Ramos (cell line): ENCODE results near the gene DHX8.
"Not testable (repeated sequence)": the region's sequence is repeated elsewhere in the genome, so short reads cannot be mapped to it uniquely, and the experiment has no call there.

ENCODE experiments used
- in situ Hi-C: fragments of 300-500 bp; cut with MboI; formaldehyde crosslinking; loops from one replicate; pipeline ENCODE4 v1.14.3; 2022; ENCODE audit warnings: low sequenced_read_pairs; ENCODE audit not compliant: unreplicated experiment

Gene DHX8

GRCh38 chr17:43483674-43484551 is at the start of gene DHX8:
Gene DHX8, plus strand, starts transcription at chr17:43483975. Its CDS starts 63 bp downstream, at chr17:43484038.
- in situ Hi-C loops, result loop anchor here (5.0 kb wide), 1 partner anchor 87 kb away; the partner anchor contains the start of gene ARL4D

DNA sequence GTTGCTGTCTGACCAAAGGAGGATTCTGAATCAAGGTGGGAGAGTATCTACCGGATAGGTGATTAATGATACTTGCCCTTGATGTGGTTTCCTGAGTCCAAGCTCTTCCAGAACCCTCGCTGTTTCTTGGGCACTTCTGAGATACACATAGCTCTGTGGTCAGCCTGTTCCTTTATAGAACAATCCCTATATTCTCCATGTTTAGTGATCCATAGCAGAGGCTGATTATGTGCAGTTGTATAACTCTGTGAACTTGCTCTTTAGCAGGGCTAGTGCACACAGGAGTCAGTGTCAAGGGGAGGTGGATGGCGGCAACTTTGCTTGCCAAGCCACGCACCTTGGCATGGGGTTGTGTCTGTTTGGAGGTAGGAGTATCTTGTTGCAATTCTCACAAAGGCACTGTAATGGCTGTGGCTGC is 48.9 kb upstream of the DHX8 start:
- in situ Hi-C loops, result no loop called here

- in situ Hi-C loops, result no loop called here
Observed at GRCh38 chr17:43437756-43438155, 46.0 kb upstream of the DHX8 start.

GRCh38 chr17:43438626-43439025 is 45.1 kb upstream of the DHX8 start:
- in situ Hi-C loops, result no loop called here

- in situ Hi-C loops, result no loop called here
Observed at GRCh38 chr17:43439041-43439440, 44.7 kb upstream of the DHX8 start.

DNA sequence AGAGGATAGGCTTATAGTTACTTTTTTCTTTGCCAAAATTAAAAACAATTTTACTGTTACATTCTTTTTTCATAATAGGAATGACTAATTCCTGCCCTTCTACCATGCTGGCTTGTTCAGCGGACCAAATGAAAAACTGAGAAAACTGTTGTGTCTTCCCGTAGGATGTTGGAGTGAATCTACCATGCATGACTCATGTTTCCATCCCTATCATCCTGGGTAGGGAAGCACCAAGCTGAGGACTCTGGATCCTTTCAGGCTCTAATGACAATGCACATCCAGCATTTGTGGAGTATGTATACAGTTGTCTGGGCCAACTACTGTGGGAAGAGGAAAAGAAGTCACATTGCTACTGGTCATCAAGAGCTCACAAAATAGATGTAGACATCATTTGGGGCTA is 41.1 kb upstream of the DHX8 start:
- in situ Hi-C loops, result no loop called here

GRCh38 chr17:43443381-43443780 is 40.4 kb upstream of the DHX8 start:
- in situ Hi-C loops, result no loop called here

GRCh38 chr17:43444223-43445008 is 39.4 kb upstream of the DHX8 start:
- in situ Hi-C loops, result no loop called here

- in situ Hi-C loops, result no loop called here
Observed at GRCh38 chr17:43445009-43445589, 38.7 kb upstream of the DHX8 start.

DNA sequence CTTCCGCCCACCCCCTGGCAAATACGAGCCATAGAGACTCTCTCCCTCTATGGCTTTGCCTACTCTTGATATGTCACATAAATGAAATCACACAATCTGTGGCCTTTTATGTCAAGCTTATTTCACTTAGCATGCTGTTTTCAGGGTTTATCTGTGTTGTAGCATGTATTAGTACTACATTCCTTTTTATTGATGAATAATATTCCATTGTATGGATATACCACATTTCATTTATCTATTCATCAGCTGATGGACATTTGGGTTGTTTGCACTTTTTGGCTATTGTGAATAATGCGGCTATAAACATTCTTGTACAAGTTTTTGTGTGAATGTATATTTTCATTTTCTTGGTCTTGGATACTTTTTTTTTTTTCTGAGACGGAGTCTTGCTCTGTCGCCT is 37.0 kb upstream of the DHX8 start:
- in situ Hi-C loops, result no loop called here

DNA sequence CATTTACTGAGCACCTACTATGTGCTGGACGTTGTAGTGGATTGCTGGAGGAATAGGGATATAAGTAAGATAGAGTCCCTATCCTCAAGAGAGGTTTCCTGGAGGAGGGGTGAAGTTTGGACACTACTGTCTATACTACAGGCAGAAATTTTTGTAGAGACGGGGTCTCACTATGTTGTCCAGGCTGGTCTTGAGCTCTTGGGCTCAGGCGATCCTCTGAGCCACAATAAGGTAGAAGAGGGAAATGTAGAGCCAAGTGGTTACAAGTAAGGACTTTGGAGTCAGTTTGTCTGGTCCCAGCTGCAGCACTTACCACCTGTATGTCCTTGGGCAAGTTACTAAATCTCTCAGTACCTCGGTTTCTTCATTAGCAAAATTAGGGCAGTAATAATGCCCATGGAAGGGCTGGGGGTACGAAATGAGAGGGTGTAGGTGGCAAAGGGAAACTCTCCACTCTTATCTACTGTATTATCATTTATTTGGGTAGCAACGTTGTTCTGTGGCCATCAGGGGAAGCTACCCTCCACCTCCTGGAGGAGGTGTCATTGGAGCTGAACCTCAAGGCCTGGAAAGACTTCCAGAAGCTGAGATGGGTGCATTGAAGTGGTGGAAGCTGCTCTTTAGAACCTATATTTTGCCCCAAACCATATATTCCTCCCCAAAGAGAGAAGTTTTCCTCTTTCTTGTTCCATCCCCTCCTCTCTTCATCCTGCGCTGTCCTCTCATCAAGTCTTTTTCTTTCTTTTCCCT is 34.9 kb upstream of the DHX8 start:
- in situ Hi-C loops, result no loop called here

DNA sequence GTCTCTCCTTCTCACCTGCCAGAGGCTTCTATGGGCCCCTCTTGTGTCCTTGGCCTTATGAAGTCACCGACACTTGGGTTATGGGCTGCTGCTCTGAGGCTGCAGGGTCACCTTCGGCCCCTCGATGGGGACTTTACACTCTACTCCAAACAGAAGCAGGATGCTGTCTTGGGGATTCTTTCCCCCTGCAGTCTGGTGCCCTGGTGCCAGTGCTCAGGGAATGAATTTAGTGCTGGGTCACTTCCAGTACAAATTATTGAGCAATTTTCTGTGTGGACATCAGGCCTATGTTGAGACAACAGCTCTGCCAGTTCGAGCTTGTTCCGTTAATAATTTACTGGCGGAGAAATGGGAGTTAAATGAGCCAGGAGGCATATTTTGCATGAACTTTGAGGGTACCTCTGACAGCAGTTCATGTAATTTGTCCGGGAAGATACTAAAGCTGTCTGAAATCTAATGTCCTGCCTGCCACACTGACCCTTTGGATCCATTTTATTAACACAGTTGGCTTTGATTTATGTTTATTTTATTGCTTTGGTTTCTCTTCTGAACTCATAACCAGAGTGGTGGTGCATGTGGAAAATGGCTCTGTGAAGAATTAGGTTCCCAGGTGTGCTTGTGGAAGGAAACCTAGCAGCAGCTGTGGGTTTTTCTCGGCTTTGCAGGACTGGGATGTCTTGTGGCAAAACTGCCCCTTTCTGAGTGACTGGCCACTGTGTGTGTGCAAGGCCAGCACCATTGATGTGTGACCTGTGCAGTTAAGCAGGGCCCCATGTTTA is 34.1 kb upstream of the DHX8 start:
- in situ Hi-C loops, result no loop called here

DNA sequence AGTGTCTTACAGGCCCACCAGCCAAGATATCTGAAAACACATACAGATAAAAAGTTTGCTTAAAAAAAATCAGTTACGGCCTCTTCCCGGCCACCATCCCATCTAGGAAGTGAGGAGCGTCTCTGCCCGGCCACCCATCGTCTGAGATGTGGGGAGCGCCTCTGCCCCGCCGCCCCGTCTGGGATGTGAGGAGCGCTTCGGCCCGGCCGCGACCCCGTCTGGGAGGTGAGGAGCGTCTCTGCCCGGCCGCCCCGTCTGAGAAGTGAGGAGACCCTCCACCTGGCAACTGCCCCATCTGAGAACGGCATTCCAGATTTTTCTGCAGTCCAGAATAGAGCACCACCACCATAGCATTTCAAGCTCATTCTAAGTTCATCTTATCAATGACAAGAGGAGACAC is 33.0 kb upstream of the DHX8 start:
- in situ Hi-C loops, result not testable (repeated sequence)

DNA sequence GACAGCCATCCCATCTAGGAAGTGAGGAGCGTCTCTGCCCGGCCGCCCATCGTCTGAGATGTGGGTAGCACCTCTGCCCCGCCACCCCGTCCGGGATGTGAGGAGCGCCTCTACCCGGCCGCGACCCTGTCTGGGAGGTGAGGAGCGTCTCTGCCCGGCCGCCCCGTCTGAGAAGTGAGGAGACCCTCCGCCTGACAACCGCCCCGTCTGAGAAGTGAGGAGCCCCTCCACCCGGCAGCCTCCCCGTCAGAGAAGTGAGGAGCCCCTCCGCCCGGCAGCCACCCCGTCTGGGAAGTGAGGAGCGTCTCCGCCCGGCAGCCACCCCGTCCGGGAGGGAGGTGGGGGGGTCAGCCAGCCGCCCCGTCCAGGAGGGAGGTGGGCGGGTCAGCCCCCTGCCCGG is 32.0 kb upstream of the DHX8 start:
- in situ Hi-C loops, result not testable (repeated sequence)

- in situ Hi-C loops, result no loop called here
Observed at GRCh38 chr17:43453331-43453812, 30.4 kb upstream of the DHX8 start.

DNA sequence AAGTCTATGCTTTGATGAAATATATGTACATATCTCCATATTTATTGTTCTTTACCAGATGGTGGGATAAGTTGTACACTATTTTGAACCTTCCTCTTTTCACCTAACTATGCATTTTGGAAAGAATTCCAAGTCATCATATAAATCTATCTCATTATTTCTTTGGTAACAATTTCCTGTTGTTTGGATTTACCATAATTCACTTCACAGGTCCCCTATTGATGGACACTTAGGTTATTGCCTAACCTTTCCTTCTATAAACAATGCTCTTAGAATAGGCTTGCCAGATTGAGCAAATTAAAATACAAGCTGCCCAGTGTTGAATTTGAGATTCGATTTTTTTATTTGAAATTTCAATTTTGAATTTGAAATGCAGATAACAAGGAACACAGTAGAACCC is 28.9 kb upstream of the DHX8 start:
- in situ Hi-C loops, result no loop called here

- in situ Hi-C loops, result no loop called here
Observed at GRCh38 chr17:43456029-43456428, 27.7 kb upstream of the DHX8 start.

DNA sequence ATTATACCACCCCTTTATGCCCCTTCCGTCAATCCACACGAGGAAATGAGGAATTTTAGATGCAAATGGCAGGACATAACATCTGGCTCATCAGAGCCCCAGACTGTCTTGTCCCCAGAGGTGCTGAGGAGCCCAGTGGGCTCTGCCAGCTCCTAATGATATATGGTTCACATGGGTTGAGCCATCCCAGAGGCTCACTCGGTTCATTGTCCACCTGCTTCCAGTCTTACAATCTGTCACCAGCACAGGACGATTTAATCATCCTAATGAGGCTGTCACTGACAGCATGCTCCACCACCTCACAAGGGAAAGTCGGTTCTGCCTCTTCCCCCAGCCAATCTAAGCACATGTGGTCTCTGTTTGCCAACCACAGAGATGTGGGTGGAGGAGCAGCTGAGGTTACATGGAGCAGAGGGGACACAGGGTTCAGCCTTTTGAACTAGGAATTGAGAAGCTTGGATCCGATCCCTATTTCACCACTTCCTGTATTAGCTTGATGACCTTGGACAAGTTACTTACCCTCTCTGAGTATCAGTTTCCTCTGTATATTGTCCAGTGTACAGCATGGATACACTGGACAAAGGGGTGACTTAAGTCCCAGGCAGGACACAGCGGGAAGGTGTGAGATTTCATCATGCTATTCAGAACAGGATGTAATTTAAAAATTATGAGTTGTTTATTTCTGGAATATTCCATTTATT is 27.0 kb upstream of the DHX8 start:
- in situ Hi-C loops, result no loop called here

DNA sequence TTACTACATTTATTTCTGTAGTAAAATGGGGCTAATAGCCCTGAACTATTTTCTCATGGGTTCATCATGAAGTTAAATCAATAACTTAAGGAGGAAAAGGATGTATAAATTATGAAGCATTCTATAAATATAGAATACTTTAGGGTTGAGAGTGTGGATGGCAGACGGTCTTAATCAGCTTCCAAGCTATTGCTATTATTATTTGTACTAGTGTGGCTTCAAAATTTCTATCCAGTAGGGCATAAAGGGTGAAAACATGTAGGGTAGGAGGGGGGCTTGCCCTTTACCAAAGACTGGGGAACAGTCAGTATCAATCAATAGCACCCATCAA is 26.4 kb upstream of the DHX8 start:
- in situ Hi-C loops, result no loop called here
